H1 (cell line): ENCODE results near the gene TPSG1. TPM values are rescaled to one million over a fixed set of nuclear protein-coding genes. Genes with fewer than 3 reads are reported as not detected.

Source experiments
- CTCF ChIA-PET: fragments of 300-600 bp; sonication (Branson Sonifier 250); formaldehyde crosslinking; loops from one replicate; lab custom pipeline; 2021; ENCODE audit not compliant: partially characterized antibody; lab: Charles Lee
- POLR2A ChIA-PET: fragments of 300-600 bp; sonication (Branson Sonifier 250); formaldehyde crosslinking; loops from one replicate; lab custom pipeline; 2021; ENCODE audit warnings: inconsistent platforms; ENCODE audit not compliant: partially characterized antibody; lab: Charles Lee
- DNase-seq, 2 experiments: peaks; one replicate each; pipeline versions ENCODE4 v3.0.0 to v3.0.0-alpha.2; 2010 to 2022; ENCODE audit warnings: low spot score in 2 of 2, low read depth in 1 of 2, mixed read lengths in 1 of 2
- FAIRE-seq: peaks from 2 replicates; lab custom pipeline; 2011; peaks lifted over from hg19 to GRCh38; lab: Jason Lieb, UNC
- H2AFZ ChIP-seq: 2 replicates; pipeline ENCODE4 v1.8.1; 2012; ENCODE audit warnings: low read length, inconsistent platforms
- H2AK5ac ChIP-seq: 2 replicates; pipeline ENCODE4 v1.6.1; 2013; ENCODE audit warnings: low read depth, low read length
- H2BK120ac ChIP-seq: replicated peaks from 2 replicates; pipeline ENCODE3; 2013; ENCODE audit warnings: low read depth, low read length, inconsistent platforms
- H2BK12ac ChIP-seq: 2 replicates; pipeline ENCODE4 v1.6.1; 2013; ENCODE audit warnings: low read depth, low read length
- H2BK15ac ChIP-seq: 2 replicates; pipeline ENCODE4 v1.6.1; 2013; ENCODE audit warnings: low read length
- H2BK20ac ChIP-seq: 2 replicates; pipeline ENCODE4 v1.6.1; 2013; ENCODE audit warnings: low read length
- H2BK5ac ChIP-seq: 2 replicates; pipeline ENCODE4 v1.6.1; 2013; ENCODE audit warnings: low read depth, low read length
- H3K14ac ChIP-seq: 2 replicates; pipeline ENCODE4 v1.6.1; 2013; ENCODE audit warnings: inconsistent platforms; ENCODE audit not compliant: insufficient read length
- H3K18ac ChIP-seq: 2 replicates; pipeline ENCODE4 v1.6.1; 2013; ENCODE audit warnings: low read length; ENCODE audit errors: extremely low read depth
- H3K23ac ChIP-seq: 2 replicates; pipeline ENCODE4 v1.6.1; 2013; ENCODE audit warnings: inconsistent platforms; ENCODE audit not compliant: insufficient read length
- H3K23me2 ChIP-seq: 2 replicates; pipeline ENCODE4 v1.6.1; 2013; ENCODE audit warnings: low read depth, low read length
- H3K27ac ChIP-seq: 2 replicates; pipeline ENCODE4 v1.6.1; 2011; ENCODE audit warnings: low read depth, low read length, inconsistent platforms
- H3K27me3 ChIP-seq, 4 experiments: replicated peaks in 1 of 4; 1 replicate in 1 of 4; 2 replicates in 3 of 4; pipeline versions ENCODE4 v1.6.1 to v1.8.1; 2011 to 2013; ENCODE audit warnings: low read length in 3 of 4, mild to moderate bottlenecking in 3 of 4, inconsistent platforms in 2 of 4, mixed read lengths in 2 of 4, moderate library complexity in 1 of 4; ENCODE audit not compliant: control insufficient read depth in 3 of 4, insufficient read depth in 3 of 4; ENCODE audit errors: extremely low read depth in 1 of 4
- H3K36me3 ChIP-seq, 4 experiments: 2 replicates each; pipeline versions ENCODE4 v1.6.1 to v1.8.1; 2011 to 2013; ENCODE audit warnings: mild to moderate bottlenecking in 4 of 4, low read length in 3 of 4, moderate library complexity in 2 of 4, control low read depth in 1 of 4, inconsistent platforms in 1 of 4; ENCODE audit not compliant: insufficient read depth in 4 of 4, control insufficient read depth in 2 of 4
- H3K4ac ChIP-seq: replicated peaks from 2 replicates; pipeline ENCODE3; 2013; ENCODE audit warnings: low read length, low read depth, mixed read lengths, inconsistent platforms; ENCODE audit not compliant: insufficient read length
- H3K4me1 ChIP-seq, 4 experiments: replicated peaks in 1 of 4; 1 replicate in 1 of 4; 2 replicates in 3 of 4; pipeline versions ENCODE4 v1.6.1 to v1.8.1; 2011 to 2013; ENCODE audit warnings: low read length in 3 of 4, inconsistent platforms in 2 of 4, mixed read lengths in 1 of 4; ENCODE audit not compliant: insufficient read depth in 4 of 4, control insufficient read depth in 3 of 4
- H3K4me2 ChIP-seq, 2 experiments: 2 replicates each; pipeline versions ENCODE4 v1.6.1 to v1.8.1; 2011 to 2013; ENCODE audit warnings: low read depth in 2 of 2, low read length in 2 of 2, control low read depth in 1 of 2, inconsistent platforms in 1 of 2, mild to moderate bottlenecking in 1 of 2; ENCODE audit not compliant: insufficient read depth in 1 of 2
- H3K4me3 ChIP-seq, 4 experiments: fragments of 200-600, 300-600 bp in 1 of 4; sonication (generic), shearing (Covaris generic), sonication (Bioruptor Twin) in 1 of 4; 2 replicates each; pipeline versions ENCODE4 v1.5.1 to v1.8.1; 2011 to 2016; ENCODE audit warnings: low read length in 4 of 4, low read depth in 3 of 4, control low read depth in 2 of 4, inconsistent platforms in 2 of 4, mild to moderate bottlenecking in 2 of 4, mixed read lengths in 1 of 4, moderate library complexity in 1 of 4; ENCODE audit not compliant: insufficient read depth in 2 of 4; ENCODE audit errors: extremely low read depth in 1 of 4
- H3K56ac ChIP-seq: replicated peaks from 2 replicates; pipeline ENCODE3; 2013; ENCODE audit warnings: low read depth, mild to moderate bottlenecking, mixed read lengths, low read length, inconsistent platforms; ENCODE audit not compliant: insufficient read length
- H3K79me1 ChIP-seq: 2 replicates; pipeline ENCODE4 v1.6.1; 2013; ENCODE audit warnings: low read depth, low read length, control low read depth
- H3K79me2 ChIP-seq, 2 experiments: 2 replicates each; pipeline versions ENCODE4 v1.6.1 to v1.8.1; 2012 to 2013; ENCODE audit warnings: low read length in 2 of 2, mild to moderate bottlenecking in 2 of 2, inconsistent platforms in 1 of 2; ENCODE audit not compliant: insufficient read depth in 2 of 2, control insufficient read depth in 1 of 2
- H3K9ac ChIP-seq, 4 experiments: replicated peaks in 1 of 4; 1 replicate in 1 of 4; 2 replicates in 3 of 4; pipeline versions ENCODE4 v1.6.1 to v1.8.1; 2011 to 2013; ENCODE audit warnings: low read depth in 3 of 4, low read length in 3 of 4, control low read depth in 2 of 4, mild to moderate bottlenecking in 2 of 4, moderate library complexity in 2 of 4, inconsistent platforms in 1 of 4; ENCODE audit errors: extremely low read depth in 1 of 4
- H3K9me3 ChIP-seq, 2 experiments: 2 replicates each; pipeline versions ENCODE4 v1.6.1 to v1.8.1; 2012 to 2013; ENCODE audit warnings: mild to moderate bottlenecking in 2 of 2, moderate library complexity in 2 of 2, control low read depth in 1 of 2, inconsistent platforms in 1 of 2, low read depth in 1 of 2, low read length in 1 of 2, mixed read lengths in 1 of 2; ENCODE audit not compliant: insufficient read depth in 2 of 2
- H4K20me1 ChIP-seq, 2 experiments: replicated peaks in 1 of 2; 2 replicates each; pipeline versions ENCODE3 to v1.8.1; 2011 to 2013; ENCODE audit warnings: inconsistent platforms in 2 of 2, low read length in 2 of 2, mild to moderate bottlenecking in 1 of 2; ENCODE audit not compliant: insufficient read depth in 2 of 2, control insufficient read depth in 1 of 2
- H4K5ac ChIP-seq: 2 replicates; pipeline ENCODE4 v1.6.1; 2013; ENCODE audit warnings: low read length, low read depth, mixed read lengths, inconsistent platforms; ENCODE audit not compliant: insufficient read length
- H4K8ac ChIP-seq: 2 replicates; pipeline ENCODE4 v1.8.0; 2013; ENCODE audit warnings: mild to moderate bottlenecking, moderate library complexity, low read length, inconsistent platforms; ENCODE audit not compliant: insufficient read depth; ENCODE audit errors: extremely low read depth
- H4K91ac ChIP-seq: replicated peaks from 2 replicates; pipeline ENCODE3; 2013; ENCODE audit warnings: low read length, mixed read lengths, inconsistent platforms; ENCODE audit not compliant: insufficient read length
- BACH1 ChIP-seq: IDR thresholded peaks from 2 replicates; pipeline ENCODE4 v1.6.1; 2012; ENCODE audit warnings: low read length, improper control_type of control experiment
- GABPA ChIP-seq: IDR thresholded peaks from 2 replicates; pipeline ENCODE4 v1.6.1; 2011; ENCODE audit warnings: mild to moderate bottlenecking, low read length, moderate library complexity, borderline replicate concordance; ENCODE audit not compliant: insufficient read depth
- NANOG ChIP-seq: IDR thresholded peaks from 2 replicates; pipeline ENCODE4 v1.6.1; 2011; ENCODE audit warnings: low read length, low read depth, mild to moderate bottlenecking, inconsistent platforms; ENCODE audit not compliant: insufficient read depth, poor library complexity, severe bottlenecking
- PHF8 ChIP-seq: fragments of 200-600 bp; sonication (generic); conservative IDR thresholded peaks from 2 replicates; pipeline ENCODE4 v1.7.1; 2012; ENCODE audit warnings: low read depth, mild to moderate bottlenecking, inconsistent platforms, low read length, moderate library complexity
- WGBS, 2 experiments: shearing (Covaris generic) in 1 of 2; methylation state at CpG; one replicate each; pipeline versions ENCODE4 v1.1.6 to v1.1.7; 2013 to 2015; ENCODE audit warnings: low lambda C conversion rate in 2 of 2, mixed read lengths in 2 of 2, inconsistent platforms in 1 of 2, low coverage in 1 of 2, missing lambda C conversion rate in 1 of 2; ENCODE audit not compliant: insufficient replicate concordance in 2 of 2, insufficient coverage in 1 of 2, insufficient read length in 1 of 2; ENCODE audit errors: extremely low coverage in 1 of 2, missing lambda C conversion rate in 1 of 2; 5-methylcytosine and 5-hydroxymethylcytosine counted together
- polyA plus RNA-seq, 7 experiments: library from polyadenylated mRNA; depleted of rRNA in 3 of 7; stranded (reverse) in 5 of 7; unstranded in 2 of 7; fragments of >200 nt in 5 of 7; fragments of 200-250 nt in 2 of 7; gene quantifications; 1 replicate in 5 of 7; 2 replicates in 1 of 7; 4 replicates in 1 of 7; pipeline versions ENCODE4 v1.2.1 to v1.2.3, GENCODE V29; 2011 to 2013; ENCODE audit warnings: missing spikeins in 2 of 7, mixed read lengths in 2 of 7
- total RNA-seq: library from RNA; stranded (reverse); fragmentation: NEBNext Ultra II Directional; extraction: Animal tissue kit (Norgen Biotek cat#: 25700); gene quantifications from 2 replicates; pipeline ENCODE4 v1.2.1, GENCODE V29; 2021
- TF ChIP-seq, protein P1 (sequence below): IDR thresholded peaks from 2 replicates; pipeline ENCODE4 v1.6.1; 2011; ENCODE audit warnings: low read depth, mild to moderate bottlenecking, low read length; ENCODE audit not compliant: insufficient read depth

Gene TPSG1
- total and polyA plus RNA-seq, 2 of the 8 experiments (the other 6 are each of a cell fraction or from before 2014, with no cell fraction given): not detected

DNA sequence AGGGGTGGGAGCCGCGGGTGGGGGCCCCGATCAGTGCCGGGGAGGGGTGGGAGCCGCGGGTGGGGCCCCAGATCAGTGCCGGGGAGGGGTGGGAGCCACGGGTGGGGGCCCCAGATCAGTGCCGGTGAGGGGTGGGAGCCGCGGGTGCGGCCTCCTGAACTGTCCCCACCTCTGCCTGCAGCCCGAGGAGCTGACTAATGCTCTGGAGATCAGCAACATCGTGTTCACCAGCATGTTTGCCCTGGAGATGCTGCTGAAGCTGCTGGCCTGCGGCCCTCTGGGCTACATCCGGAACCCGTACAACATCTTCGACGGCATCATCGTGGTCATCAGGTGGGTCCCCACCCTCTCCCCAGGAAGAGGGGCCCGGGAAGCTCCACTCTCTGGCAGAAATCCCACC, 20.1 kb downstream of the TPSG1 start:
- Histone ChIP-seq H2AK5ac (no peak overlapping the region), H2BK15ac (no peak overlapping the region), H3K79me1 (no peaks in the 10 kb centered on the region; the same call in 1 of the 2 replicates), H2BK5ac (no peak overlapping the region), H2AFZ (no peak overlapping the region), H3K4me2 (no peak overlapping the region), H2BK120ac (no peak overlapping the region), H4K20me1 (peaks cover 2 to 17% of the 10 kb centered on the region in 2 experiments), H3K79me2 (no peaks in the 10 kb centered on the region), H3K9ac (no peak overlapping the region), H3K9me3 (no peaks in the 10 kb centered on the region), H4K91ac (no peak overlapping the region), H3K23me2 (no peaks in the 10 kb centered on the region), H3K27ac (no peak overlapping the region), H3K14ac (no peak overlapping the region), H3K4ac (no peak overlapping the region), H3K4me3 (no peak overlapping the region), H4K5ac (no peak overlapping the region), H3K36me3 (peaks cover 0 to 35% (median 3%) of the 10 kb centered on the region in 4 experiments; a peak in 5 of 8 replicates), H3K56ac (no peak overlapping the region), H3K18ac (no peak overlapping the region), H3K4me1 (no peaks in the 10 kb centered on the region), H2BK12ac (no peak overlapping the region), H3K27me3 (no peaks in the 10 kb centered on the region), H3K23ac (no peak overlapping the region), H4K8ac (no peak overlapping the region), H2BK20ac (no peak overlapping the region)
- TF ChIP-seq BACH1 (no peak), GABPA (no peak), PHF8 (no peak), NANOG (no peak)
- TF ChIP-seq, protein P1, sequence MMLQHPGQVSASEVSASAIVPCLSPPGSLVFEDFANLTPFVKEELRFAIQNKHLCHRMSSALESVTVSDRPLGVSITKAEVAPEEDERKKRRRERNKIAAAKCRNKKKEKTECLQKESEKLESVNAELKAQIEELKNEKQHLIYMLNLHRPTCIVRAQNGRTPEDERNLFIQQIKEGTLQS: no peak
- no peak for DNase-seq
- CTCF ChIA-PET: interaction anchor here (0.9 to 1.8 kb wide), 4 partner anchors 9 to 102 kb away, joined by 4 to 10 read pairs (median 5); no protein-coding TSS in a partner anchor
- POLR2A ChIA-PET: no interaction called here
- WGBS, 2 experiments: 100% methylated on average over 7 of the region's 21 CpGs; no CpG with 5 or more reads in 1 of the 2 experiments
- FAIRE-seq: no peak
